ENCODE data around the gene C1D. TPM values are rescaled to one million over a fixed set of nuclear protein-coding genes. Genes with fewer than 3 reads are reported as not detected.

Gene C1D
- total RNA-seq, 1 experiment from 2014 or later: 13.9 TPM

- DNase-seq (ENCODE audit: low spot score): no peak
These were observed 2.8 kb downstream of the C1D start for GRCh38 chr2:68059784-68060525.

- no peak for DNase-seq (ENCODE audit: low spot score)
These were observed 5.0 kb downstream of the C1D start for GRCh38 chr2:68057658-68058396.

- no peak for DNase-seq (ENCODE audit: low spot score)
These were observed 9.9 kb downstream of the C1D start for GRCh38 chr2:68052717-68053422.

GRCh38 chr2:68050353-68050752, 12.5 kb downstream of the C1D start:
- no peak for DNase-seq (ENCODE audit: low spot score)

- DNase-seq (ENCODE audit: low spot score): no peak
These were observed 16.1 kb downstream of the C1D start for GRCh38 chr2:68046642-68047240.

GRCh38 chr2:68046224-68046623, 16.6 kb downstream of the C1D start:
- DNase-seq (ENCODE audit: low spot score): no peak

GRCh38 chr2:68045342-68045741, 17.5 kb downstream of the C1D start:
- no peak for DNase-seq (ENCODE audit: low spot score)

- DNase-seq (ENCODE audit: low spot score): no peak
These were observed 18.7 kb downstream of the C1D start for GRCh38 chr2:68044099-68044498.

- no peak for DNase-seq (ENCODE audit: low spot score)
These were observed 19.1 kb downstream of the C1D start for GRCh38 chr2:68043695-68044094.

GRCh38 chr2:68043032-68043431, 19.8 kb downstream of the C1D start:
- DNase-seq (ENCODE audit: low spot score): no peak

GRCh38 chr2:68041704-68042245, 21.0 kb downstream of the C1D start:
- DNase-seq (ENCODE audit: low spot score): no peak

GRCh38 chr2:68040078-68040477, 22.7 kb downstream of the C1D start:
- no peak for DNase-seq (ENCODE audit: low spot score)

- no peak for DNase-seq (ENCODE audit: low spot score)
These were observed 23.5 kb downstream of the C1D start for GRCh38 chr2:68039317-68039716.

GRCh38 chr2:68032702-68033101, 30.1 kb downstream of the C1D start:
- DNase-seq (ENCODE audit: low spot score): no peak

- DNase-seq (ENCODE audit: low spot score): peak; percentile 67
These were observed 31.2 kb downstream of the C1D start for GRCh38 chr2:68031542-68032160.

GRCh38 chr2:68031043-68031442, 31.8 kb downstream of the C1D start:
- DNase-seq (ENCODE audit: low spot score): no peak

GRCh38 chr2:68030529-68030928, 32.3 kb downstream of the C1D start:
- DNase-seq (ENCODE audit: low spot score): no peak

GRCh38 chr2:68027959-68028358, 34.8 kb downstream of the C1D start:
- no peak for DNase-seq (ENCODE audit: low spot score)

GRCh38 chr2:68024450-68024849, 38.4 kb downstream of the C1D start:
- no peak for DNase-seq (ENCODE audit: low spot score)

- DNase-seq (ENCODE audit: low spot score): no peak
These were observed 38.9 kb downstream of the C1D start for GRCh38 chr2:68023904-68024303.

- DNase-seq (ENCODE audit: low spot score): no peak
These were observed 44.1 kb downstream of the C1D start for GRCh38 chr2:68018727-68019126.
